HG03565 (cell line): ENCODE results near the gene VWA7.

Source experiments
- ATAC-seq: cut with Tn5 transposase; IDR thresholded peaks from one replicate; pipeline ENCODE4 v1.9.1; 2021; ENCODE audit warnings: mild to moderate bottlenecking, moderate library complexity; ENCODE audit not compliant: unreplicated experiment

Gene VWA7

DNA sequence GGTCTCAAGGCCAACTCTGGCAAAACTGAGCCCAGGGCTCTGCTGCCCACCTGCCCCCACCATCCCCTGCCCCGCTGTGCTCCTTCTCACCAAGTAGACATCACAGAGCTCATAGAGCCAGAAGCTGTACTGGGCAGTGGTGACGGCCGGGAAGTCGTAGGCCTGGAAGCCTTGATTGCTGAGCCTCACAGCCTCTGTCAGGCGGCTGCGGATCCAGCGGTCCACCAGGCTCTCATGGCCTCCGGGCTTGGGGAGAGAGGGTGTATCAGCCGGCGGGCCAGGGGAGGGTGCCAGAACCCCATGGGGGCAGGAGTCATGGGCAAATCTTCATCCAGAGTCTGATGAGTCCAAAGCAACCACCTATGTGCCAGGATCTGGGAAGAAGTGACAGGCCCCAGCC is 2.8 kb upstream of the VWA7 start:
- no peak for ATAC-seq

DNA sequence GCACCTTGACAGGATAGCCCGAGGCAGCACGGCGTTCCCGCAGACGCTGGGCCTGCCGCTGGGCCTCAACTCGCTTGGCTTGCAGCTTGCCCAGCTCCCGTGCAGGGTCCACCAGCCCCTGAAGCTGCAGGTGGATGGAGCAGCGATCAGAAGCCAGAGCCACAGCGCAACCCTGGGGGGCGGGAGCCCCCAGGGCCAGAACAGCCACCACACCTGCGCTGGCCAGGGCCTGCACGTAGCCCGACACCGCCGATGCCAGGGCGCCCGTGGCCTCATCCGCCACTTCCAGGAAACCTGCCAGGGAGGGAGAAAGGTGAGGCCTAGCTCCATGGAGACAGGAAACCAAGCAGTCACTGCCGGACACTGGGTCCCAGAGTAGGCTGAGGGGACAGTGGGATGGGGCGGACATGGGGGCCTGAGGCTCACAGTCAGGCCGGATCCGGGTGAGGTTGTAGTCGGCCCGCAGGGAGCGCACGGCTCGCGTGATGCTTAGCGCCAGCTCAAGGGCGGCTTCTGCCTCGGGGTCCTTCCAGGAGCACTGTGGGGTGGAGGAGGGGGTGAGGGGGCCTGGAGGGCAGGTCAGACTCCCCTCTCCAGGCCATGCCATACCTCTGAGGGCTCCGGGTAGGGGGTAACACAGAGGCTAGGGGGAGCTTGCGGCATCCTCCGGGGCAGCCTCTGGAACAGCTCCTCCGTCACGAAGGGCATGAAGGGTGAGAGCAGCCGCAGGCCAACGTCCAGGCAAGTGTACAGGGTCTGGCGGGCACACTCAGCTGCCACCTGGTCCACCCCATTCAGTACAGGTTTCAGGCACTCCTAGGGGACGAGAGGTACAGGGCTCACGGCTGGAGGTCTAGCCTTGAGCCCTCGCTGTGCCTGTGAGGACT is 2.1 kb upstream of the VWA7 start:
- no peak for ATAC-seq

- no peak for ATAC-seq
These were observed 1.1 kb upstream of the VWA7 start for GRCh38 chr6:31778193-31778592.

GRCh38 chr6:31777667-31778050 is 531 bp upstream of the VWA7 start:
- no peak for ATAC-seq

- ATAC-seq, result no peak
These were observed 591 bp downstream of the VWA7 start for GRCh38 chr6:31776485-31776988.

- ATAC-seq, result no peak
These were observed 1.3 kb downstream of the VWA7 start for GRCh38 chr6:31775633-31776484.

DNA sequence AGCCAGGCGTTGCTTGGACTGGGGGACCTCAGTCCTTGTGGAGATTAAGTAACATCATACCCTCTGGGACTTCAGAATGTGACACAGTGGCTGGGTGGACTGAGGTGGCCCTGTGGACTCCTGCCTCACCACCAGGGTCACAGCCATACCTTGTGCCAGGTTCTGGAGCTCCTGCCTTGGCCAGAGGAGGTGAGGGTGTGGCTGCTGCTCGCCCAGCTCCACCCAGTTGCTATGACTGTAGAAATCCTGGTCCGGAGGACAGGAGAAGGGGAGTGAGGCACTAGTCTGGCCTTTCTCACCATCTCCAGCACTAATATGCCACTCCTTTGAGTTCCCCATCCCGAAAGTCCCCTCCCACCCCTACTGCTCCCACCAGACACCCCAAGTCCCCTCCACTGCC is 1.9 kb downstream of the VWA7 start:
- no peak for ATAC-seq

DNA sequence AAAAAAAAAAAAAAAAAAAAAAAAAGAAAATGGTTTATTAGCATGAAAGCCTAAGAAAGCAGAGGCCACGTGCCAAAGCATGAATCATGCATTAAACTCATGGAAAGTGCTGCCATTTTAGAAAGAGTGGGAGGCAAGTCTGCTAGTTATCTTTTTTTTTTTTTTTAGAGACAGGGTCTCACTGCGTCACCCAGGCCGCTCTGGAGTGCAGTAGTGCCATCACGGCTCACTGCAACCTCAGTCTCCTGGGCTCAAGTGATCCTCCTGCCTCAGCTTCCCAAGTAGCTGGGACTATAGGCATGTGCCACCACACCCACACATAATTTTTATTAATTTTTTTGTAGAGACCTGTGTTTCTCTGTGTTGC is 5.2 kb downstream of the VWA7 start:
- no peak for ATAC-seq

DNA sequence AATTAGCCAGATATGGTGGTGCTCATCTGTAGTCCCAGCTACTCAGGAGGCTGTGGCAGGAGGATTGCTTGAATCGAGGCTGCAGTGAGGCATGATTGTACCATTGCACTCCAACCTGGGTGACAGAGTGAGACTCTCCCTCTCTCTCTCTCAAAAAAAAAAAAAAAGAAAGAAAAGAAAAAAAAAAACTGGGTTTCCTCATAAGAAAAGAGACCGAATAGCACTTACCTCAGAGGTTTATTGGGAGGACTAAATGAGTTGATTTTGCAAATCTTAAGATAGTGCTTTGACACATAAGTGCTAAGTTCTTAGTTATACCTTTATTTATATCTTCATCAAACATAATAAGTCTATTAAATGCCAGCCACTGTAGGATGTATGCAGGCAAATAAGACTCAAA is 6.3 kb downstream of the VWA7 start:
- no peak for ATAC-seq

GRCh38 chr6:31769684-31770371 is 7.3 kb downstream of the VWA7 start:
- ATAC-seq, result no peak

- ATAC-seq, result no peak
These were observed 8.5 kb downstream of the VWA7 start for GRCh38 chr6:31768363-31769257.

- ATAC-seq, result no peak
These were observed 10.0 kb downstream of the VWA7 start for GRCh38 chr6:31767096-31767645.

DNA sequence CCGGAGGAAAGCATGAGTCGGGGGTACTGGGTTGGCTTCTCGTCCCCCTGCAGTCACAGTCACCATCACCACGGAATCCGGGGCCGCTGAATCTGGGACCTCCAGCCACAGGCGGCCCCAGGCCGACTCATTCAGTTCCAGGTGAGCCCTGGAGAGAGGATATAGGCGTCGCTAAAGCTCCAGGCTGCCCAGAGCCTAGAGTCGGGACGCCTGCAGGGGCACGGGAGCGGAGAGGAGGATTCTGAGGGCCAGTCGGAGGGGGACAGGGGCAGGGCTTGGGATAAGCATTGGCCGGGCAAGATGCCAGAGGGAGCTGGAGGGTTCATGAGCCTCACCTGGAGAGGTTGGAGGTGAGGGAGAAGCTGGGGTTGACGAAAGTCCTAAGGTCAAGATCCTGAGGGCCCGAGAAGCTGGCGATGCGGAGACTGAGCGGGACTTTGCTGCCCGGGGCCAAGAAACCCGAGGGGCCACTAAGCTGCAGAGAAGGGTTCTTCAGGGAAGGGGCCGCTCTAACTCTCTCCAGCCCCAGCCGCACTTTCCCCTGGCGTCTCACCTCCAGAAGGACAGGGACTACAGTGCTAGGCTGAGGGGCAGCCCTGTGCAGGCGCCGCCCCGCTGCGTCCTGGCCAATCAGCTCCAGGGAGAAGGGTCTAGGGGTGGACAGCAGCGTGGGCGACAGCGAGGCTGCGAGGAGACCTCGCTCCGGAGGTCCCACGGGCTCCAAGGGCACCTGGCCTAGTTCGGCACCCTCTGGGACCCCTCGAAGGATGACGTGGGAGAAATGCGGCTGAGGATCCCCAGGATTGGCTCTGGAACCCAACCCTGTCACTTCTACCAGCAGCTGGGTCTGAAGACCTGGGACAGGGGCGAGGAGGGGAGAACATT is 11.0 kb downstream of the VWA7 start:
- ATAC-seq, result no peak

GRCh38 chr6:31765559-31765909 is 11.6 kb downstream of the VWA7 start:
- no peak for ATAC-seq

GRCh38 chr6:31764198-31764597 is 12.9 kb downstream of the VWA7 start:
- ATAC-seq, result no peak

GRCh38 chr6:31763619-31763940 is 13.5 kb downstream of the VWA7 start:
- no peak for ATAC-seq

- no peak for ATAC-seq
These were observed 14.1 kb downstream of the VWA7 start for GRCh38 chr6:31762878-31763618.

DNA sequence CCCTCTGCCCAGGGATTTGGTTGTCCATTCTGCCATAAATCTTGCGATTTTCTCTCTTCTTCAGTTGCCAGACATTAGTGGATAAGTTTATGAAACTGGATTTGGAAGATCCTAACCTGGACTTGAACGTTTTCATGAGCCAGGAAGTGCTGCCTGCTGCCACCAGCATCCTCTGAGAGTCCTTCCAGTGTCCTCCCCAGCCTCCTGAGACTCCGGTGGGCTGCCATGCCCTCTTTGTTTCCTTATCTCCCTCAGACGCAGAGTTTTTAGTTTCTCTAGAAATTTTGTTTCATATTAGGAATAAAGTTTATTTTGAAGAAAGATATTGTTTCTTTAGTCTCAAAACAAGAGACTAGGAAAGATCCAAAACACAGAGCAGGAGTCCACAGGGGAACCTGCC is 14.8 kb downstream of the VWA7 start, which contains the start of gene SAPCD1:
SAPCD1 (plus strand) TSS at position 301 of the 400 bp plus-strand sequence. CDS start 399 bp downstream, outside the sequence.
- no peak for ATAC-seq
